ENCODE measurements around the gene DNAH7. TPM values are rescaled to one million over a fixed set of nuclear protein-coding genes. Genes with fewer than 3 reads are reported as not detected.

Gene DNAH7
- total and polyA plus RNA-seq, 2 donors (not counting 3 experiments of a cell fraction or from before 2014, with no cell fraction given) = 0.15 to 0.24 TPM

DNA sequence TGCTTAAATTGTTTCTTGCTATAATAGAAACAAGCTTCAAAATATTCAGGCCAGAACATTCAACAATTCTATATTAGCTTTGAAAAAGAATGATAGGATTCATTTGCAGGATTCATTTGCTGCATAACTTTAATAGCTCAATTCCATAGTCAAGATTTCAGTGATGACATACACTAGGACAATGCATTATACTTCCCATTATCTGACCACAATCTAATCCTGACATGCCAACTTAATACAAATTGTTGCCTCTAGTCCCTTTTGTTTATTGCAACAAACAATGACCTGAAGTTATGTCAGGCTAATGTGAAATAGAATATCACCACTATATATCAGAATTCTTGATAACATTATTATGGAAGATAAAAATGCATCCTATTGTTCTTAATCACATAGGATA lies 169.4 kb downstream of the DNAH7 start:
- dilution Hi-C loops (cut with MboI; ENCODE audit: extremely low pct_ligation_motif_present, low sequenced_read_pairs) (no loop called here), intact Hi-C loops (cut with micrococcal nuclease) (no loop called here)
- POLR2A ChIA-PET = no interaction called here
- no peaks in the 10 kb centered on the region for H3K79me2 ChIP-seq (ENCODE audit: control insufficient read depth, insufficient read depth, low read length)
- no peaks in the 10 kb centered on the region for H3K27me3 ChIP-seq (ENCODE audit: control insufficient read depth in 2 of 2, insufficient read depth in 2 of 2, low read length in 2 of 2)
- no peaks in the 10 kb centered on the region for H4K20me1 ChIP-seq (replicated peaks; ENCODE audit: control insufficient read depth, extremely low read depth, insufficient read depth, low read length)
- H3K4me2 ChIP-seq (ENCODE audit: insufficient read depth, low read length) = no peak overlapping the region
- CTCF ChIA-PET = no interaction called here
- H3K36me3 ChIP-seq (ENCODE audit: control insufficient read depth in 2 of 2, extremely low read depth in 1 of 2, insufficient read depth in 2 of 2, low read length in 2 of 2) = no peaks in the 10 kb centered on the region
- H2AFZ ChIP-seq (ENCODE audit: low read depth, low read length) = no peak overlapping the region
- no TSS peak for BruUV-seq (replicated peaks)
- TF ChIP-seq, protein P1, sequence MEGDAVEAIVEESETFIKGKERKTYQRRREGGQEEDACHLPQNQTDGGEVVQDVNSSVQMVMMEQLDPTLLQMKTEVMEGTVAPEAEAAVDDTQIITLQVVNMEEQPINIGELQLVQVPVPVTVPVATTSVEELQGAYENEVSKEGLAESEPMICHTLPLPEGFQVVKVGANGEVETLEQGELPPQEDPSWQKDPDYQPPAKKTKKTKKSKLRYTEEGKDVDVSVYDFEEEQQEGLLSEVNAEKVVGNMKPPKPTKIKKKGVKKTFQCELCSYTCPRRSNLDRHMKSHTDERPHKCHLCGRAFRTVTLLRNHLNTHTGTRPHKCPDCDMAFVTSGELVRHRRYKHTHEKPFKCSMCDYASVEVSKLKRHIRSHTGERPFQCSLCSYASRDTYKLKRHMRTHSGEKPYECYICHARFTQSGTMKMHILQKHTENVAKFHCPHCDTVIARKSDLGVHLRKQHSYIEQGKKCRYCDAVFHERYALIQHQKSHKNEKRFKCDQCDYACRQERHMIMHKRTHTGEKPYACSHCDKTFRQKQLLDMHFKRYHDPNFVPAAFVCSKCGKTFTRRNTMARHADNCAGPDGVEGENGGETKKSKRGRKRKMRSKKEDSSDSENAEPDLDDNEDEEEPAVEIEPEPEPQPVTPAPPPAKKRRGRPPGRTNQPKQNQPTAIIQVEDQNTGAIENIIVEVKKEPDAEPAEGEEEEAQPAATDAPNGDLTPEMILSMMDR (IDR thresholded peaks at IDR 0.05; ENCODE audit: extremely low read depth in 1 of 2, insufficient read depth in 1 of 2, low read depth in 1 of 2, low read length in 2 of 2) = no peak
- TF ChIP-seq JUN (IDR thresholded peaks at IDR 0.05; ENCODE audit: borderline replicate concordance, insufficient read depth, insufficient read length, low read depth) (no peak), MYC (IDR thresholded peaks at IDR 0.05; ENCODE audit: low read depth, low read length) (no peak), POLR2A (IDR thresholded peaks at IDR 0.05; ENCODE audit: low read depth, low read length) (no peak), FOS (IDR thresholded peaks at IDR 0.05; ENCODE audit: borderline replicate concordance, insufficient read depth, low read length) (no peak)
- TF ChIP-seq, protein P2, sequence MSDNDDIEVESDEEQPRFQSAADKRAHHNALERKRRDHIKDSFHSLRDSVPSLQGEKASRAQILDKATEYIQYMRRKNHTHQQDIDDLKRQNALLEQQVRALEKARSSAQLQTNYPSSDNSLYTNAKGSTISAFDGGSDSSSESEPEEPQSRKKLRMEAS (IDR thresholded peaks at IDR 0.05; ENCODE audit: insufficient read depth, insufficient read length) = no peak
- no peak overlapping the region for H3K9ac ChIP-seq (replicated peaks; ENCODE audit: extremely low read depth, insufficient read depth, low read length)
- H3K4me1 ChIP-seq (ENCODE audit: control insufficient read depth, extremely low read depth, insufficient read depth, low read length) = no peaks in the 10 kb centered on the region
- H3K9me3 ChIP-seq (replicated peaks; ENCODE audit: control insufficient read depth, insufficient read depth, low read length) = no peaks in the 10 kb centered on the region
- no peaks in the 10 kb centered on the region for H3K9me1 ChIP-seq (replicated peaks; ENCODE audit: control insufficient read depth, extremely low read depth, insufficient read depth, low read length)
- DNase-seq (ENCODE audit: low read depth, low spot score) (no peak), FAIRE-seq (no peak)
- no peak overlapping the region for H3K4me3 ChIP-seq (replicated peaks in 1 of 3; ENCODE audit: insufficient read depth in 1 of 3, low read depth in 1 of 3, low read length in 3 of 3)
- no peak overlapping the region for H3K27ac ChIP-seq (ENCODE audit: insufficient read depth, low read depth, low read length)
